Cardiac muscle cell (in vitro differentiated cells and primary cell): ENCODE data around the gene MLIP. TPM values are rescaled to one million over a fixed set of nuclear protein-coding genes. Genes with fewer than 3 reads are reported as not detected.

Source experiments
- DNase-seq, 2 donors: peaks; one replicate each; pipeline versions ENCODE4 v3.0.0 to v3.0.0-alpha.2; 2010 to 2017; ENCODE audit warnings: low read depth in 1 of 2, low spot score in 1 of 2
- H3K27ac ChIP-seq: fragments of 200-600 bp; sonication (generic); 2 replicates; pipeline ENCODE4 v1.5.1; 2016
- H3K27me3 ChIP-seq: fragments of 200-600 bp; sonication (generic); 2 replicates; pipeline ENCODE4 v1.6.0; 2016; ENCODE audit warnings: control low read depth
- H3K36me3 ChIP-seq: fragments of 200-600 bp; sonication (generic); 2 replicates; pipeline ENCODE4 v1.5.1; 2016; ENCODE audit warnings: control low read depth
- H3K4me1 ChIP-seq: fragments of 200-600 bp; sonication (generic); 2 replicates; pipeline ENCODE4 v1.8.1; 2017; ENCODE audit warnings: low read depth, mild to moderate bottlenecking, mixed run types
- H3K4me3 ChIP-seq: fragments of 200-600 bp; sonication (generic); 2 replicates; pipeline ENCODE4 v1.5.1; 2016; ENCODE audit warnings: mild to moderate bottlenecking
- H3K9me3 ChIP-seq: fragments of 200-600 bp; sonication (generic); 2 replicates; pipeline ENCODE4 v1.5.1; 2017; ENCODE audit warnings: low read depth, mild to moderate bottlenecking, control low read depth
- polyA plus RNA-seq: library from polyadenylated mRNA; unstranded; fragments of >200 nt; fragmentation: Nextera tagmentation; extraction: Ambion mirVana; gene quantifications from 2 replicates; pipeline ENCODE4 v1.2.1, GENCODE V29; 2016
- total RNA-seq: library from RNA; depleted of rRNA; stranded (reverse); fragments of >200 nt; gene quantifications from 2 replicates; pipeline ENCODE4 v1.2.3, GENCODE V29; 2016
- TF ChIP-seq, protein P1 (sequence below): IDR thresholded peaks from 2 replicates; pipeline ENCODE4 v1.5.1; 2012; ENCODE audit warnings: low read depth, mild to moderate bottlenecking, low read length

MLIP gene
- total and polyA plus RNA-seq, 2 experiments from 2014 or later = 60.5 to 68.9 TPM

DNA sequence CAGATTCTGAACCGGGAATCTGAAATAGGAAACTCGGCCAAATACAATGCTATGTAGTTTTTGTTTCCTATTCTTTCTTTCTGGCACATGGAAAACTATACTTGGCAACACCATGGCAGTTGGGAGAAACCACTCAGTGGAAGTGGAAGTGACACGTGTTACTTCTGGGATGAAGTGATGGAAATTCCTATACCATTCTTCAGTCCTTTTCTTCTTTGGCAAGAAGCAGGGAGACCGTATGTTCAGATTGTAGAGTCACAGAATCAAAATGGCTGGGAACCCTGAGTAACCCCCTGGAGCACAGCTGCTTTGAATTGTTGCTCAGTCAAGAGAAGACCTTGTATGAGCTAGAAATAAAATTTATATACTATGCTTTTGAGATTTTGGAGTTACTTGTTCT lies 178.2 kb downstream of the MLIP start:
- no peaks in the 10 kb centered on the region for H3K36me3 ChIP-seq
- no peaks in the 10 kb centered on the region for H3K9me3 ChIP-seq
- no peak overlapping the region for H3K4me3 ChIP-seq
- TF ChIP-seq, protein P1, sequence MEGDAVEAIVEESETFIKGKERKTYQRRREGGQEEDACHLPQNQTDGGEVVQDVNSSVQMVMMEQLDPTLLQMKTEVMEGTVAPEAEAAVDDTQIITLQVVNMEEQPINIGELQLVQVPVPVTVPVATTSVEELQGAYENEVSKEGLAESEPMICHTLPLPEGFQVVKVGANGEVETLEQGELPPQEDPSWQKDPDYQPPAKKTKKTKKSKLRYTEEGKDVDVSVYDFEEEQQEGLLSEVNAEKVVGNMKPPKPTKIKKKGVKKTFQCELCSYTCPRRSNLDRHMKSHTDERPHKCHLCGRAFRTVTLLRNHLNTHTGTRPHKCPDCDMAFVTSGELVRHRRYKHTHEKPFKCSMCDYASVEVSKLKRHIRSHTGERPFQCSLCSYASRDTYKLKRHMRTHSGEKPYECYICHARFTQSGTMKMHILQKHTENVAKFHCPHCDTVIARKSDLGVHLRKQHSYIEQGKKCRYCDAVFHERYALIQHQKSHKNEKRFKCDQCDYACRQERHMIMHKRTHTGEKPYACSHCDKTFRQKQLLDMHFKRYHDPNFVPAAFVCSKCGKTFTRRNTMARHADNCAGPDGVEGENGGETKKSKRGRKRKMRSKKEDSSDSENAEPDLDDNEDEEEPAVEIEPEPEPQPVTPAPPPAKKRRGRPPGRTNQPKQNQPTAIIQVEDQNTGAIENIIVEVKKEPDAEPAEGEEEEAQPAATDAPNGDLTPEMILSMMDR = no peak
- no peak overlapping the region for H3K27ac ChIP-seq
- no peaks in the 10 kb centered on the region for H3K4me1 ChIP-seq
- no peaks in the 10 kb centered on the region for H3K27me3 ChIP-seq
- DNase-seq = no peak

DNA sequence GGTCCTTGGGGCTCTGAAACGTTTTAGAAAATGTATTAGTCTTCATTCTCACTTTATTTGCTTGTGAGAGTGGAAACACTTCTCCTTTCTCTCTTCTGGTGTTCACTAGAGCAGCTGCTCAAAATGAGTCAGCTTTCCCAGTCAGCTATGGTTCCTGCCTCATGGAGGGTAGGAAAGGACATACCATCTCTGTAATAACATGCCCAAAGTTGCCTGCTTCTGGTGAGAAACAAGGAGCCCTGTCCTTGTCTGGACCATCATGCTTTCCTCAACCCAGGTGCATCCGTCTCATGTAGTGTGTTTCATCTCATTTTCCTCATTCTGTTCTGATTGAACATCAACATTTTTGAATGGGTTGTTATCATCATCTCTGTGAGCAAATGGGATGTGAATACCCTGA lies 179.9 kb downstream of the MLIP start:
- H3K9me3 ChIP-seq = no peaks in the 10 kb centered on the region
- no peak overlapping the region for H3K27ac ChIP-seq
- no peak overlapping the region for H3K4me3 ChIP-seq
- TF ChIP-seq, protein P1 = no peak
- H3K36me3 ChIP-seq = no peaks in the 10 kb centered on the region
- DNase-seq = peak in 1 of 2 donors; percentile 76
- H3K27me3 ChIP-seq = no peaks in the 10 kb centered on the region
- H3K4me1 ChIP-seq = no peaks in the 10 kb centered on the region

DNA sequence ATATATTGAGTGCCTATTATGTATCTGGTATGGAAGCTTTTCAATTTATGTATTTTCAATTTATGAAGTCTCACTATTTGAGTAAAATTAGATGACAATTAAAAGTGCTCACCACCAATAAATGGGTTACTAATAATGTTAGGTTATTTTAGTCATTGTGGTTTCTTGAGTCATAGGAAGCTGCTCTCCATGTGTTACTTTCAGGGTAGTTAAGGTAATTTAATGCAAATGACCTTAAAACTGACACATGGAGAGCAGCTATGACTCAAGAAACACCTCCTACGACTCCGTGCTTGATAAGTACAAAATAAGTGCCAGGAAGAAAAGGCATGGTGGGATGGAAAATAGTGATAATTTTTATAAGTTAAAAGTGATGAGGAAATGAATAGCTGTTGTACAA lies 180.5 kb downstream of the MLIP start:
- H3K9me3 ChIP-seq = no peaks in the 10 kb centered on the region
- no peaks in the 10 kb centered on the region for H3K27me3 ChIP-seq
- no peaks in the 10 kb centered on the region for H3K36me3 ChIP-seq
- DNase-seq = peak in 1 of 2 donors; percentile 56
- H3K4me1 ChIP-seq = no peaks in the 10 kb centered on the region
- no peak overlapping the region for H3K27ac ChIP-seq
- no peak overlapping the region for H3K4me3 ChIP-seq
- TF ChIP-seq, protein P1 = no peak

DNA sequence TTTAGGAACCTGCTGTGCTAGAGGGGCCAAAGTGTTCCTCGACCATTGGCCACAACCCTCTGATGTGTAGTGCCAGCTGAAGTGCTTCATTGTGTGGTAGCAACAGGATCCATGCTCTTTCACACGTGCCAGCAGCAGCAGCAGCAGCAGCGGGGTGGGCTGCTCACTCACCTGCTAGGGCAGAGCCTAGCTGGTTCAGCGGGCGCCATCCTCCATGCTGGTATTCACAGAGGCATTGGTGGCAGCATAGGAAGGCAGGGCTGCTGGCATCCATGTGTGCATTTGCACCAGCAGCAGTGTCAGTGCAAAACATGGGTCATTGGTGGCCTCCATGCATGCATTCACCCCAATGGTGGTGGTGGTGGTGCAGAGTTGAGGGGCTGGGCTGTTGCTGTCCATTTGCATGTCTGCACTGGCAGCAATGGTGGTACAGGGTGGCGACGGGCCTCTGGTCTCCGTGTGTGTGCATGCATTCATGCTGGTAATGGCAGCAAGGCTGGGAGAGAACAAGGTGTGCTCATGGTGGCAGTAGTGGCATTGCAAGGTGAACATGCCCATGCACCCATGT lies 183.8 kb downstream of the MLIP start:
- Histone ChIP-seq H3K27ac (no peak overlapping the region), H3K4me1 (no peaks in the 10 kb centered on the region), H3K4me3 (no peak overlapping the region), H3K9me3 (no peaks in the 10 kb centered on the region), H3K36me3 (no peaks in the 10 kb centered on the region), H3K27me3 (no peaks in the 10 kb centered on the region)
- TF ChIP-seq, protein P1 = no peak
- no peak for DNase-seq

DNA sequence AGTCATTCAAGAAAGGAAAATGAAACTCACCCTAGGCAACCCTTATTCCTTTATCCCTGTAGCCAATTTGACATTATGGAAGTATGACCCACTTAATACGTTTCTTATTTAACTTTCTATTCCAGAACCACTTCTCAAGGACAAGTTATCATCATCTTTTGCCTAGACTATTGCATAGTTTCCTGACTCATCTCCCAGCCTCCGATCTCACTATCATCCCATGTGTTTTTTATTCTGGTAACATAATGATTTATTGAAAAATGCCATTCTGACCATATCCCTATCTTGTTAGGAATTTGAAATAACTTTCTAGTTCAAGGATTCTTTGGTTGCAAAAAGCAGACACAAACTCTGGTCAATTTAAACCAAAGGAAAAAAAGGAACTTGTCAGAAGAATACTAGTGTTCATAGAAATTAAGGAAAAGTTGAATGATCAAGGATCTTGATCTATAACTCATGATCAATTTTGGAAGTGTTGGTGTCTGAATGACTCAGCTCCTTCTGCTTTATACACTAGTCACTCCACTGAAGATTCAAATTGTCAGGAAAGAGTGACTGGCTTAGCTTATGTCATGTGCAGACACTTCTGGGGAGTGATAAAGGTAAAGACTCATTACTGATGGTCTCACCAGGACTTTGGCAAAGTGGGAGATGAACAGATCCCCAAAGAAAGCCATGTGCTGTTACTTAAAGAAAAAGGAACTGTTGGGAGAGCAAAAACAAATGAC lies 188.5 kb downstream of the MLIP start:
- DNase-seq = peak in 1 of 2 donors; percentile 15
- TF ChIP-seq, protein P1 = no peak

More for the DNA sequence above, 188.5 kb downstream of the MLIP start:
- Histone ChIP-seq H3K9me3 (no peaks in the 10 kb centered on the region), H3K4me3 (no peak overlapping the region), H3K27me3 (no peaks in the 10 kb centered on the region), H3K4me1 (no peaks in the 10 kb centered on the region), H3K27ac (no peak overlapping the region), H3K36me3 (no peaks in the 10 kb centered on the region)
